ENCODE results near the gene TMEM165. TPM values are rescaled to one million over a fixed set of nuclear protein-coding genes. Genes with fewer than 3 reads are reported as not detected.

The TMEM165 gene
- 47.3 to 65.8 TPM (median 57.8 TPM) in 5 replicates for total RNA-seq (2022; extraction: Qiagen RNA extraction; ENCODE audit: low read depth)

GRCh38 chr4:55395529-55396307 lies at the start of gene TMEM165:
TMEM165 (plus strand) TSS chr4:55395957; CDS start chr4:55396190, 233 bp downstream.

GRCh38 chr4:55345980-55346850 lies 49.5 kb upstream of the TMEM165 start, which contains the start of gene SRD5A3:
SRD5A3 (plus strand) TSS chr4:55346242; CDS start chr4:55346337, 95 bp downstream.

Other genes with a start within 250 kb of the TMEM165 start
- 6.5 to 13.3 TPM (median 11.0 TPM) in 5 replicates for gene SRD5A3, start 49.7 kb upstream of the TMEM165 start, total RNA-seq (2022; extraction: Qiagen RNA extraction; ENCODE audit: low read depth)
- 2.9 to 6.1 TPM (median 4.8 TPM) in 5 replicates for gene CLOCK, start 151.0 kb downstream of the TMEM165 start, total RNA-seq (2022; extraction: Qiagen RNA extraction; ENCODE audit: low read depth)
- gene PDCL2, start 196.3 kb downstream of the TMEM165 start, total RNA-seq (2022; extraction: Qiagen RNA extraction; ENCODE audit: low read depth), result not detected in 5 replicates
- 0.37 to 1.1 TPM (median 0.82 TPM) in 5 replicates for gene NMU, start 240.3 kb downstream of the TMEM165 start, total RNA-seq (2022; extraction: Qiagen RNA extraction; ENCODE audit: low read depth)

Data from A549 treated with GW870086 at 1 μM for 4 hours (cell line).